ENCODE data around the gene MYCBP2.

MYCBP2 gene

GRCh38 chr13:77026861-77027621 lies 299.9 kb downstream of the MYCBP2 start, which contains the start of gene FBXL3:
TSS of gene FBXL3 (minus strand) at chr13:77027159. CDS start at chr13:77021860, 5,299 bp downstream.
- Histone ChIP-seq H2BK5ac (ENCODE audit: low read depth, low read length, poor library complexity, severe bottlenecking) (peak within 1 kb of the TSS; percentile 63), H2AK5ac (ENCODE audit: low read length, severe bottlenecking) (no peak within 1 kb of the TSS), H4K8ac (ENCODE audit: low read length) (peak within 1 kb of the TSS; percentile 97), H3K14ac (ENCODE audit: low read length in 2 of 2) (peak within 1 kb of the TSS in 1 of 2 experiments; percentile 93), H3K9me3 (ENCODE audit: control insufficient read depth, low read length) (no peaks in the 10 kb centered on the region), H2BK15ac (ENCODE audit: low read depth, poor library complexity, severe bottlenecking) (peak within 1 kb of the TSS; percentile 55), H3K27me3 (ENCODE audit: control insufficient read depth in 1 of 2, insufficient read depth in 1 of 2, low read length in 2 of 2) (no peaks in the 10 kb centered on the region), H3K4ac (ENCODE audit: low read depth in 1 of 2, low read length in 2 of 2) (peak within 1 kb of the TSS; percentile 55 to 89), H3K9ac (ENCODE audit: low read length) (peak within 1 kb of the TSS; percentile 93), H2BK120ac (ENCODE audit: low read depth, low read length) (peak within 1 kb of the TSS; percentile 21), H3K36me3 (ENCODE audit: control insufficient read depth in 1 of 2, insufficient read depth in 2 of 2, low read depth in 1 of 2, low read length in 2 of 2) (no peaks in the 10 kb centered on the region), H2AFZ (ENCODE audit: low read depth, low read length) (peak within 1 kb of the TSS; percentile 97), H3K79me1 (replicated peaks; ENCODE audit: low read length, poor library complexity, severe bottlenecking) (no peaks in the 10 kb centered on the region), H3K27ac (ENCODE audit: low read length, poor library complexity, severe bottlenecking) (peak within 1 kb of the TSS; percentile 92), H4K91ac (ENCODE audit: low read length) (peak within 1 kb of the TSS; percentile 95), H3K4me3 (ENCODE audit: insufficient read depth in 1 of 2, low read depth in 1 of 2, low read length in 2 of 2) (peak within 1 kb of the TSS; percentile 85 to 96), H3K23ac (ENCODE audit: low read length in 2 of 2) (peak within 1 kb of the TSS in 1 of 2 experiments; percentile 59), H3K4me2 (ENCODE audit: low read length, poor library complexity, severe bottlenecking) (peak within 1 kb of the TSS; percentile 87), H2BK12ac (ENCODE audit: low read length in 2 of 2) (no peak within 1 kb of the TSS), H3K4me1 (ENCODE audit: control insufficient read depth, insufficient read depth, low read depth, low read length) (peaks cover 10% of the 10 kb centered on the region), H3K18ac (ENCODE audit: low read depth in 1 of 2, low read length in 2 of 2) (peak within 1 kb of the TSS; percentile 80 to 99)
- DNase-seq = peak; percentile 93
- under 1% methylated on average over 70 of the region's 74 CpGs for WGBS

GRCh38 chr13:77026255-77026860 lies 300.5 kb downstream of the MYCBP2 start:
- peak overlapping the region in 1 of 2 experiments; percentile 59 for H3K23ac ChIP-seq (ENCODE audit: low read length in 2 of 2)
- no peak overlapping the region for H2BK12ac ChIP-seq (ENCODE audit: low read length in 2 of 2)
- peaks cover 1% of the 10 kb centered on the region for H3K79me1 ChIP-seq (replicated peaks; ENCODE audit: low read length, poor library complexity, severe bottlenecking)
- H3K4me3 ChIP-seq (ENCODE audit: insufficient read depth in 1 of 2, low read depth in 1 of 2, low read length in 2 of 2) = peak overlapping the region; percentile 85 to 96
- 2% methylated on average over 14 of the region's 62 CpGs for WGBS
- peak; percentile 76 for DNase-seq
- peak overlapping the region; percentile 80 to 99 for H3K18ac ChIP-seq (ENCODE audit: low read depth in 1 of 2, low read length in 2 of 2)
- peak overlapping the region in 1 of 2 experiments; percentile 93 for H3K14ac ChIP-seq (ENCODE audit: low read length in 2 of 2)
- H3K27ac ChIP-seq (ENCODE audit: low read length, poor library complexity, severe bottlenecking) = peak overlapping the region; percentile 45
- H3K9me3 ChIP-seq (ENCODE audit: control insufficient read depth, low read length) = no peaks in the 10 kb centered on the region
- H2AK5ac ChIP-seq (ENCODE audit: low read length, severe bottlenecking) = no peak overlapping the region
- H3K36me3 ChIP-seq (ENCODE audit: control insufficient read depth in 1 of 2, insufficient read depth in 2 of 2, low read depth in 1 of 2, low read length in 2 of 2) = peaks cover 0 to 3% of the 10 kb centered on the region in 2 experiments
- H4K91ac ChIP-seq (ENCODE audit: low read length) = peak overlapping the region; percentile 95
- H4K8ac ChIP-seq (ENCODE audit: low read length) = peak overlapping the region; percentile 97
- peaks cover 11% of the 10 kb centered on the region for H3K4me1 ChIP-seq (ENCODE audit: control insufficient read depth, insufficient read depth, low read depth, low read length)
- H3K4ac ChIP-seq (ENCODE audit: low read depth in 1 of 2, low read length in 2 of 2) = peak overlapping the region; percentile 55 to 89
- H2BK15ac ChIP-seq (ENCODE audit: low read depth, poor library complexity, severe bottlenecking) = peak overlapping the region; percentile 55
- H3K27me3 ChIP-seq (ENCODE audit: control insufficient read depth in 1 of 2, insufficient read depth in 1 of 2, low read length in 2 of 2) = no peaks in the 10 kb centered on the region
- H2BK5ac ChIP-seq (ENCODE audit: low read depth, low read length, poor library complexity, severe bottlenecking) = peak overlapping the region; percentile 54
- H3K9ac ChIP-seq (ENCODE audit: low read length) = peak overlapping the region; percentile 93
- peak overlapping the region; percentile 21 for H2BK120ac ChIP-seq (ENCODE audit: low read depth, low read length)
- peak overlapping the region; percentile 74 for H3K4me2 ChIP-seq (ENCODE audit: low read length, poor library complexity, severe bottlenecking)
- H2AFZ ChIP-seq (ENCODE audit: low read depth, low read length) = peak overlapping the region; percentile 97

DNA sequence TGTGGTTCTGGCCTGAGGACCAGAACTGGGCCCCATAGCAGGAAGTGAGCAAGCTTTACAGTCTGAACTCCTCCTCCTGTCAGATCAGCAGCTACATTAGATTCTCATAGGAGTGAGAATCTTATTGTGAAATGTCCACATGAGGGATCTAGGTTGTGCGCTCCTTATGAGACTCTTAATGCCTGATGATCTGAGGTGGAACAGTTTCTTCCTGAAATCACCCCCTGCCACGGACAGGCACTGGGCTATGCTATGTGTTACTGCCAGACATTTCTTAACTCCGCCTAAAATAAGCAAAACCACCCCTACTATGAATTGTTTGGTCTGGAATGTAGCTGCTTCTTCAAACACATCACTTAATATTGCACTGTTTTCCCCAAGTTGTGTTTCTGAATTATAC lies 304.6 kb downstream of the MYCBP2 start:
- 100% methylated on average over 1 of the region's 3 CpGs for WGBS
- H3K27me3 ChIP-seq (ENCODE audit: control insufficient read depth in 1 of 2, insufficient read depth in 1 of 2, low read length in 2 of 2) = no peaks in the 10 kb centered on the region
- no peak overlapping the region for H3K4ac ChIP-seq (ENCODE audit: low read depth in 1 of 2, low read length in 2 of 2)
- H3K18ac ChIP-seq (ENCODE audit: low read depth in 1 of 2, low read length in 2 of 2) = no peak overlapping the region
- peak overlapping the region; percentile 9 for H3K9ac ChIP-seq (ENCODE audit: low read length)
- no peak overlapping the region for H4K91ac ChIP-seq (ENCODE audit: low read length)
- H2AFZ ChIP-seq (ENCODE audit: low read depth, low read length) = no peak overlapping the region
- peak overlapping the region; percentile 47 for H3K4me2 ChIP-seq (ENCODE audit: low read length, poor library complexity, severe bottlenecking)
- H2BK5ac ChIP-seq (ENCODE audit: low read depth, low read length, poor library complexity, severe bottlenecking) = no peak overlapping the region
- H2AK5ac ChIP-seq (ENCODE audit: low read length, severe bottlenecking) = no peak overlapping the region
- H3K36me3 ChIP-seq (ENCODE audit: control insufficient read depth in 1 of 2, insufficient read depth in 2 of 2, low read depth in 1 of 2, low read length in 2 of 2) = peaks cover 0 to 20% of the 10 kb centered on the region in 2 experiments
- no peak overlapping the region for H3K14ac ChIP-seq (ENCODE audit: low read length in 2 of 2)
- no peaks in the 10 kb centered on the region for H3K9me3 ChIP-seq (ENCODE audit: control insufficient read depth, low read length)
- H2BK120ac ChIP-seq (ENCODE audit: low read depth, low read length) = no peak overlapping the region
- H2BK15ac ChIP-seq (ENCODE audit: low read depth, poor library complexity, severe bottlenecking) = no peak overlapping the region
- peak overlapping the region in 1 of 2 experiments; percentile 15 for H3K4me3 ChIP-seq (ENCODE audit: insufficient read depth in 1 of 2, low read depth in 1 of 2, low read length in 2 of 2)
- no peak overlapping the region for H4K8ac ChIP-seq (ENCODE audit: low read length)
- H3K23ac ChIP-seq (ENCODE audit: low read length in 2 of 2) = no peak overlapping the region
- peaks cover 3% of the 10 kb centered on the region for H3K79me1 ChIP-seq (replicated peaks; ENCODE audit: low read length, poor library complexity, severe bottlenecking)
- H3K4me1 ChIP-seq (ENCODE audit: control insufficient read depth, insufficient read depth, low read depth, low read length) = peaks cover 11% of the 10 kb centered on the region
- peak; percentile 39 for DNase-seq
- H3K27ac ChIP-seq (ENCODE audit: low read length, poor library complexity, severe bottlenecking) = no peak overlapping the region
- no peak overlapping the region for H2BK12ac ChIP-seq (ENCODE audit: low read length in 2 of 2)

- Histone ChIP-seq H2AFZ (ENCODE audit: low read depth, low read length) (no peak overlapping the region), H4K91ac (ENCODE audit: low read length) (no peak overlapping the region), H3K4me1 (ENCODE audit: control insufficient read depth, insufficient read depth, low read depth, low read length) (peaks cover 8% of the 10 kb centered on the region), H3K18ac (ENCODE audit: low read depth in 1 of 2, low read length in 2 of 2) (no peak overlapping the region), H3K14ac (ENCODE audit: low read length in 2 of 2) (no peak overlapping the region), H2BK120ac (ENCODE audit: low read depth, low read length) (no peak overlapping the region), H3K4me3 (ENCODE audit: insufficient read depth in 1 of 2, low read depth in 1 of 2, low read length in 2 of 2) (no peak overlapping the region), H2BK12ac (ENCODE audit: low read length in 2 of 2) (no peak overlapping the region), H3K27ac (ENCODE audit: low read length, poor library complexity, severe bottlenecking) (no peak overlapping the region), H3K4me2 (ENCODE audit: low read length, poor library complexity, severe bottlenecking) (no peak overlapping the region), H3K79me1 (replicated peaks; ENCODE audit: low read length, poor library complexity, severe bottlenecking) (peaks cover 4% of the 10 kb centered on the region), H2BK5ac (ENCODE audit: low read depth, low read length, poor library complexity, severe bottlenecking) (no peak overlapping the region), H3K23ac (ENCODE audit: low read length in 2 of 2) (no peak overlapping the region), H3K9ac (ENCODE audit: low read length) (no peak overlapping the region), H3K36me3 (ENCODE audit: control insufficient read depth in 1 of 2, insufficient read depth in 2 of 2, low read depth in 1 of 2, low read length in 2 of 2) (peaks cover 0 to 46% of the 10 kb centered on the region in 2 experiments), H3K9me3 (ENCODE audit: control insufficient read depth, low read length) (no peaks in the 10 kb centered on the region), H4K8ac (ENCODE audit: low read length) (no peak overlapping the region), H3K27me3 (ENCODE audit: control insufficient read depth in 1 of 2, insufficient read depth in 1 of 2, low read length in 2 of 2) (no peaks in the 10 kb centered on the region), H2BK15ac (ENCODE audit: low read depth, poor library complexity, severe bottlenecking) (no peak overlapping the region), H3K4ac (ENCODE audit: low read depth in 1 of 2, low read length in 2 of 2) (no peak overlapping the region), H2AK5ac (ENCODE audit: low read length, severe bottlenecking) (no peak overlapping the region)
- DNase-seq = no peak
These were observed 307.1 kb downstream of the MYCBP2 start for GRCh38 chr13:77019756-77020155.
